H9 (cell line): ENCODE measurements around the gene SH3BGRL3. TPM values are rescaled to one million over a fixed set of nuclear protein-coding genes. Genes with fewer than 3 reads are reported as not detected.

Experiments
- DNase-seq: peaks from one replicate; pipeline ENCODE4 v3.0.0-alpha.2; 2017
- H2AFZ ChIP-seq: one replicate; pipeline ENCODE4 v1.6.1; 2013; ENCODE audit warnings: mild to moderate bottlenecking, low read length, control low read depth, moderate library complexity
- H2AK5ac ChIP-seq: 2 replicates; pipeline ENCODE4 v1.6.1; 2013; ENCODE audit warnings: low read length, control low read depth, mixed read lengths; ENCODE audit not compliant: insufficient read length
- H2BK120ac ChIP-seq: one replicate; pipeline ENCODE4 v1.6.1; 2013; ENCODE audit warnings: low read depth, mild to moderate bottlenecking, low read length, control low read depth, inconsistent platforms; ENCODE audit not compliant: poor library complexity, severe bottlenecking
- H2BK12ac ChIP-seq: 2 replicates; pipeline ENCODE4 v1.6.1; 2013; ENCODE audit warnings: low read length, control low read depth, mixed read lengths, low read depth; ENCODE audit not compliant: insufficient read length
- H2BK15ac ChIP-seq: 2 replicates; pipeline ENCODE4 v1.6.1; 2013; ENCODE audit warnings: low read depth, low read length, control low read depth
- H2BK20ac ChIP-seq: one replicate; pipeline ENCODE4 v1.6.1; 2013; ENCODE audit warnings: low read depth, mild to moderate bottlenecking, low read length, control low read depth, inconsistent platforms; ENCODE audit not compliant: poor library complexity, severe bottlenecking
- H2BK5ac ChIP-seq: 2 replicates; pipeline ENCODE4 v1.6.1; 2013; ENCODE audit warnings: low read length, control low read depth, mixed read lengths; ENCODE audit not compliant: insufficient read length
- H3K14ac ChIP-seq: 2 replicates; pipeline ENCODE4 v1.6.1; 2013; ENCODE audit warnings: low read length, control low read depth; ENCODE audit not compliant: insufficient read depth
- H3K18ac ChIP-seq: 2 replicates; pipeline ENCODE4 v1.6.1; 2013; ENCODE audit warnings: low read depth, mild to moderate bottlenecking, mixed read lengths, low read length, control low read depth; ENCODE audit not compliant: insufficient read length
- H3K23ac ChIP-seq: 2 replicates; pipeline ENCODE4 v1.6.1; 2013; ENCODE audit warnings: low read length, control low read depth, mixed read lengths, low read depth; ENCODE audit not compliant: insufficient read length
- H3K23me2 ChIP-seq: 2 replicates; pipeline ENCODE4 v1.6.1; 2013; ENCODE audit warnings: low read depth, mild to moderate bottlenecking, mixed read lengths, low read length, control low read depth; ENCODE audit not compliant: insufficient read length, poor library complexity, severe bottlenecking
- H3K27ac ChIP-seq: 2 replicates; pipeline ENCODE4 v1.5.1; 2013; ENCODE audit warnings: low read length, control low read depth, mixed read lengths, low read depth; ENCODE audit not compliant: insufficient read length
- H3K27me3 ChIP-seq: 2 replicates; pipeline ENCODE4 v1.6.1; 2013; ENCODE audit warnings: low read length, control low read depth, inconsistent platforms; ENCODE audit not compliant: insufficient read depth
- H3K4ac ChIP-seq: 2 replicates; pipeline ENCODE4 v1.6.1; 2013; ENCODE audit warnings: low read depth, mild to moderate bottlenecking, control low read depth, inconsistent platforms, low read length, moderate library complexity
- H3K4me1 ChIP-seq: 2 replicates; pipeline ENCODE4 v1.6.1; 2013; ENCODE audit warnings: low read length, control low read depth, inconsistent platforms; ENCODE audit not compliant: insufficient read depth
- H3K4me2 ChIP-seq: 2 replicates; pipeline ENCODE4 v1.6.1; 2013; ENCODE audit warnings: low read length, control low read depth, mixed read lengths; ENCODE audit not compliant: insufficient read length, insufficient read depth
- H3K56ac ChIP-seq: 2 replicates; pipeline ENCODE4 v1.6.1; 2013; ENCODE audit warnings: low read depth, mild to moderate bottlenecking, mixed read lengths, low read length, control low read depth; ENCODE audit not compliant: insufficient read length
- H3K79me1 ChIP-seq: 2 replicates; pipeline ENCODE4 v1.6.1; 2013; ENCODE audit warnings: low read depth, mild to moderate bottlenecking, moderate library complexity, low read length, control low read depth, inconsistent platforms; ENCODE audit not compliant: insufficient read depth, poor library complexity, severe bottlenecking
- H3K79me2 ChIP-seq: 2 replicates; pipeline ENCODE4 v1.6.1; 2013; ENCODE audit warnings: low read length, control low read depth, inconsistent platforms; ENCODE audit not compliant: insufficient read depth
- H3K9ac ChIP-seq: 2 replicates; pipeline ENCODE4 v1.6.1; 2013; ENCODE audit warnings: low read length, control low read depth, mixed read lengths; ENCODE audit not compliant: insufficient read length; ENCODE audit errors: extremely low read depth
- H3K9me3 ChIP-seq: one replicate; pipeline ENCODE4 v1.6.1; 2013; ENCODE audit warnings: low read depth, low read length, inconsistent platforms; ENCODE audit not compliant: control insufficient read depth
- H3T11ph ChIP-seq: one replicate; pipeline ENCODE4 v1.6.1; 2013; ENCODE audit warnings: mild to moderate bottlenecking, low read length, control low read depth, inconsistent platforms
- H4K20me1 ChIP-seq: one replicate; pipeline ENCODE4 v1.6.1; 2013; ENCODE audit not compliant: control insufficient read depth, insufficient read length, insufficient read depth
- H4K5ac ChIP-seq: 2 replicates; pipeline ENCODE4 v1.6.1; 2013; ENCODE audit warnings: low read depth, mild to moderate bottlenecking, mixed read lengths, low read length, control low read depth; ENCODE audit not compliant: insufficient read length
- H4K8ac ChIP-seq: replicated peaks from 2 replicates; pipeline ENCODE4 v1.6.1; 2013; ENCODE audit warnings: low read length, control low read depth, mixed read lengths, low read depth; ENCODE audit not compliant: insufficient read length
- H4K91ac ChIP-seq: 2 replicates; pipeline ENCODE4 v1.6.1; 2013; ENCODE audit warnings: low read depth, mild to moderate bottlenecking, moderate library complexity, mixed read lengths, low read length, control low read depth; ENCODE audit not compliant: insufficient read length
- H3K27ac Mint-ChIP-seq, 3 experiments: 2 replicates in 2 of 3; 3 replicates in 1 of 3; pipeline ENCODE4 v1.8.0; 2020 to 2021; ENCODE audit warnings: mixed read lengths in 3 of 3, mild to moderate bottlenecking in 1 of 3, moderate library complexity in 1 of 3
- H3K27me3 Mint-ChIP-seq: 2 replicates; pipeline ENCODE4 v1.8.0; 2021; ENCODE audit warnings: low read depth, mild to moderate bottlenecking, moderate library complexity, mixed read lengths
- H3K36me3 Mint-ChIP-seq, 3 experiments: 2 replicates in 2 of 3; 3 replicates in 1 of 3; pipeline ENCODE4 v1.8.0; 2020 to 2021; ENCODE audit warnings: low read depth in 3 of 3, mixed read lengths in 3 of 3; ENCODE audit not compliant: insufficient read depth in 1 of 3
- H3K4me1 Mint-ChIP-seq, 2 experiments: 2 replicates each; pipeline ENCODE4 v1.8.0; 2020; ENCODE audit warnings: mixed read lengths in 2 of 2
- H3K4me3 Mint-ChIP-seq, 2 experiments: 2 replicates in 1 of 2; 3 replicates in 1 of 2; pipeline ENCODE4 v1.8.0; 2020 to 2021; ENCODE audit warnings: mild to moderate bottlenecking in 2 of 2, mixed read lengths in 2 of 2, moderate library complexity in 1 of 2
- H3K9me3 Mint-ChIP-seq, 2 experiments: 2 replicates in 1 of 2; 3 replicates in 1 of 2; pipeline ENCODE4 v1.8.0; 2020; ENCODE audit warnings: mild to moderate bottlenecking in 2 of 2, mixed read lengths in 2 of 2, moderate library complexity in 1 of 2
- CTCF ChIP-seq: fragments of 200-600 bp; sonication (generic); conservative IDR thresholded peaks from 3 replicates; pipeline ENCODE4 v1.8.0; 2021; ENCODE audit warnings: antibody characterized with exemption, mild to moderate bottlenecking
- WGBS: extraction: QIAGEN DNeasy Blood & Tissue Kit; methylation state at CpG from one replicate; pipeline ENCODE4 v1.1.7; 2013; ENCODE audit warnings: missing lambda C conversion rate, low lambda C conversion rate, mixed read lengths; ENCODE audit not compliant: insufficient read length; ENCODE audit errors: extremely low coverage; 5-methylcytosine and 5-hydroxymethylcytosine counted together
- total RNA-seq: library from RNA; stranded (reverse); gene quantifications from 2 replicates; pipeline ENCODE4 v1.2.1, GENCODE V29; 2021

The SH3BGRL3 gene
- total RNA-seq, 1 experiment from 2014 or later, result 86.3 TPM

- H3K4me1 Mint-ChIP-seq, result peaks cover 31 to 44% of the 10 kb centered on the region in 2 experiments
- H3K4me1 ChIP-seq, result peaks cover 3% of the 10 kb centered on the region; the same call in 1 of the 2 replicates
- H4K8ac ChIP-seq, result no peak overlapping the region
- no peak overlapping the region for H2BK120ac ChIP-seq
- WGBS, result no CpG with 5 or more reads among the region's 5 CpGs
- no peaks in the 10 kb centered on the region for H3K23me2 ChIP-seq
- no peak overlapping the region for H3T11ph ChIP-seq
- H3K14ac ChIP-seq, result no peak overlapping the region; the same call in 1 of the 2 replicates
- no peak overlapping the region for H2BK12ac ChIP-seq
- H2BK5ac ChIP-seq, result no peak overlapping the region
- no peak overlapping the region for H2BK15ac ChIP-seq
- no peak overlapping the region for H2AFZ ChIP-seq
- DNase-seq, result no peak
- no peak overlapping the region for H2BK20ac ChIP-seq
- peaks cover 0 to 7% (median 0%) of the 10 kb centered on the region in 3 experiments; a peak in 2 of 7 replicates for H3K36me3 Mint-ChIP-seq
- no peak overlapping the region for H4K5ac ChIP-seq
- H3K56ac ChIP-seq, result no peak overlapping the region
- no peak for TF ChIP-seq CTCF
- H3K23ac ChIP-seq, result no peak overlapping the region
- H3K4me2 ChIP-seq, result no peak overlapping the region
- H3K27ac ChIP-seq, result no peak overlapping the region
- H3K27me3 Mint-ChIP-seq, result no peaks in the 10 kb centered on the region; the same call in 1 of the 2 replicates
- H3K4ac ChIP-seq, result no peak overlapping the region
- H3K27ac Mint-ChIP-seq, result no peak overlapping the region; a peak in 1 of 7 replicates
- H3K79me2 ChIP-seq, result no peaks in the 10 kb centered on the region
- no peaks in the 10 kb centered on the region for H4K20me1 ChIP-seq
- no peaks in the 10 kb centered on the region for H3K27me3 ChIP-seq
- no peak overlapping the region for H4K91ac ChIP-seq
- H3K4me3 Mint-ChIP-seq, result no peak overlapping the region
- no peak overlapping the region for H3K18ac ChIP-seq
- no peak overlapping the region for H3K9ac ChIP-seq
- no peaks in the 10 kb centered on the region; a peak in 1 of 5 replicates for H3K9me3 Mint-ChIP-seq
- H3K9me3 ChIP-seq, result no peaks in the 10 kb centered on the region
- no peaks in the 10 kb centered on the region for H3K79me1 ChIP-seq
- no peak overlapping the region for H2AK5ac ChIP-seq
Measured at GRCh38 chr1:26288311-26288941, 8.5 kb downstream of the SH3BGRL3 start.
